ENCODE data around the gene SLC30A3.

DNA sequence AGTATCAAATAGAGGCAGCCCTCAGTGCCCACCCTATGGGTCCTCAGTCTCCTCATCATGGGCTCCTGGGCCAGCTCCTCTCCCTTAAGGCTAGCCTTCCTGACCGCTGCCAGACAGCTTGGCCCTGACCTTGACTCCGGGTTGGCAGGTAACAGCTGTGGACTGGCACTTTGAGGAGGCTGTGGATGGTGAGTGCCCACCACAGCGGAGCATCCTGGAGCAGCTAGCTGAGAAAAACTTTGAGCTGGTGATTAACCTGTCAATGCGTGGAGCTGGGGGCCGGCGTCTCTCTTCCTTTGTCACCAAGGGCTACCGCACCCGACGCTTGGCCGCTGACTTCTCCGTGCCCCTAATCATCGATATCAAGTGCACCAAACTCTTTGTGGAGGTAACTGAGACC, 26.7 kb downstream of the SLC30A3 start:
- no peak for TF ChIP-seq POLR2A (IDR thresholded peaks at IDR 0.05; ENCODE audit: low read depth, low read length)
- TF ChIP-seq ELK1 (IDR thresholded peaks at IDR 0.05; ENCODE audit: borderline replicate concordance, low read depth, low read length) = no peak
- no peak for TF ChIP-seq CHD1 (IDR thresholded peaks at IDR 0.05; ENCODE audit: low read depth, low read length)
- TF ChIP-seq, protein P1, sequence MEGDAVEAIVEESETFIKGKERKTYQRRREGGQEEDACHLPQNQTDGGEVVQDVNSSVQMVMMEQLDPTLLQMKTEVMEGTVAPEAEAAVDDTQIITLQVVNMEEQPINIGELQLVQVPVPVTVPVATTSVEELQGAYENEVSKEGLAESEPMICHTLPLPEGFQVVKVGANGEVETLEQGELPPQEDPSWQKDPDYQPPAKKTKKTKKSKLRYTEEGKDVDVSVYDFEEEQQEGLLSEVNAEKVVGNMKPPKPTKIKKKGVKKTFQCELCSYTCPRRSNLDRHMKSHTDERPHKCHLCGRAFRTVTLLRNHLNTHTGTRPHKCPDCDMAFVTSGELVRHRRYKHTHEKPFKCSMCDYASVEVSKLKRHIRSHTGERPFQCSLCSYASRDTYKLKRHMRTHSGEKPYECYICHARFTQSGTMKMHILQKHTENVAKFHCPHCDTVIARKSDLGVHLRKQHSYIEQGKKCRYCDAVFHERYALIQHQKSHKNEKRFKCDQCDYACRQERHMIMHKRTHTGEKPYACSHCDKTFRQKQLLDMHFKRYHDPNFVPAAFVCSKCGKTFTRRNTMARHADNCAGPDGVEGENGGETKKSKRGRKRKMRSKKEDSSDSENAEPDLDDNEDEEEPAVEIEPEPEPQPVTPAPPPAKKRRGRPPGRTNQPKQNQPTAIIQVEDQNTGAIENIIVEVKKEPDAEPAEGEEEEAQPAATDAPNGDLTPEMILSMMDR (conservative IDR thresholded peaks at IDR 0.05; ENCODE audit: low read depth, low read length) = no peak
- no peak for TF ChIP-seq MAFK (IDR thresholded peaks at IDR 0.05; ENCODE audit: low read depth, low read length)
- TF ChIP-seq MXI1 (IDR thresholded peaks at IDR 0.05; ENCODE audit: borderline replicate concordance, low read depth, low read length) = no peak

Data from IMR-90 (cell line).